ENCODE measurements around the gene KLHDC7A.

DNA sequence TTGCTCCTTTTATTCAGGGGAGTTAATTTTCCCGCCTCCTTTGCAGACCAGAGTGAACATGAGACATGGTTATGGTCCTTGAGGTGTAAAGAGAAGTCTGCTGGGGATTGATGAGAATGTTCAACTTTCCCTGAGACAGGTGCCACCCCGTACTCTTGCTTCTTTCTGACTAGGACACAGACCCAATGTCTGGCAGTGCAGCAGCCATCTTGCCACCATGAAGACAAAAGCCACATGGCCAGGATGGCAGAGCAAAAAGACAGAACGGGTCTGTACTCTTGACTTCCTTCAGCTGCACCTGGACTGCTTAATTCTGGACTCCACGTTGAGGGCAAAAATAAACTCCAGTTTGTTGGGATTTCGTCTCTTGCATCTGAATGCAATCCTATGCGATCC is 54.1 kb downstream of the KLHDC7A start:
- TF ChIP-seq, protein P1, sequence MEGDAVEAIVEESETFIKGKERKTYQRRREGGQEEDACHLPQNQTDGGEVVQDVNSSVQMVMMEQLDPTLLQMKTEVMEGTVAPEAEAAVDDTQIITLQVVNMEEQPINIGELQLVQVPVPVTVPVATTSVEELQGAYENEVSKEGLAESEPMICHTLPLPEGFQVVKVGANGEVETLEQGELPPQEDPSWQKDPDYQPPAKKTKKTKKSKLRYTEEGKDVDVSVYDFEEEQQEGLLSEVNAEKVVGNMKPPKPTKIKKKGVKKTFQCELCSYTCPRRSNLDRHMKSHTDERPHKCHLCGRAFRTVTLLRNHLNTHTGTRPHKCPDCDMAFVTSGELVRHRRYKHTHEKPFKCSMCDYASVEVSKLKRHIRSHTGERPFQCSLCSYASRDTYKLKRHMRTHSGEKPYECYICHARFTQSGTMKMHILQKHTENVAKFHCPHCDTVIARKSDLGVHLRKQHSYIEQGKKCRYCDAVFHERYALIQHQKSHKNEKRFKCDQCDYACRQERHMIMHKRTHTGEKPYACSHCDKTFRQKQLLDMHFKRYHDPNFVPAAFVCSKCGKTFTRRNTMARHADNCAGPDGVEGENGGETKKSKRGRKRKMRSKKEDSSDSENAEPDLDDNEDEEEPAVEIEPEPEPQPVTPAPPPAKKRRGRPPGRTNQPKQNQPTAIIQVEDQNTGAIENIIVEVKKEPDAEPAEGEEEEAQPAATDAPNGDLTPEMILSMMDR (IDR thresholded peaks at IDR 0.05) = no peak
- no peak for TF ChIP-seq POLR2AphosphoS5 (IDR thresholded peaks at IDR 0.05; ENCODE audit: insufficient read depth in 1 of 2, low read depth in 1 of 2)
